HG02642 (cell line): ENCODE results near the gene MGAT5.
A peak's percentile ranks its signal among the peaks of the same experiment; 100 is the strongest.

Experiments
- ATAC-seq: cut with Tn5 transposase; IDR thresholded peaks from one replicate; pipeline ENCODE4 v1.9.1; 2021; ENCODE audit warnings: mild to moderate bottlenecking; ENCODE audit not compliant: unreplicated experiment, poor library complexity

The MGAT5 gene

GRCh38 chr2:134296301-134296700 lies 42.4 kb downstream of the MGAT5 start:
- no peak for ATAC-seq

GRCh38 chr2:134299334-134299733 lies 45.5 kb downstream of the MGAT5 start:
- no peak for ATAC-seq

GRCh38 chr2:134300585-134300984 lies 46.7 kb downstream of the MGAT5 start:
- no peak for ATAC-seq

GRCh38 chr2:134301099-134301927 lies 47.4 kb downstream of the MGAT5 start:
- ATAC-seq: no peak

- no peak for ATAC-seq
Measured at GRCh38 chr2:134301928-134302260, 48.0 kb downstream of the MGAT5 start.

- ATAC-seq: no peak
Measured at GRCh38 chr2:134304394-134305108, 50.7 kb downstream of the MGAT5 start.

GRCh38 chr2:134305109-134305491 lies 51.2 kb downstream of the MGAT5 start:
- no peak for ATAC-seq

- ATAC-seq: no peak
Measured at GRCh38 chr2:134306521-134306920, 52.6 kb downstream of the MGAT5 start.

GRCh38 chr2:134307334-134307733 lies 53.5 kb downstream of the MGAT5 start:
- no peak for ATAC-seq

- ATAC-seq: no peak
Measured at GRCh38 chr2:134308474-134309385, 54.9 kb downstream of the MGAT5 start.

- ATAC-seq: no peak
Measured at GRCh38 chr2:134310107-134311079, 56.5 kb downstream of the MGAT5 start.

GRCh38 chr2:134312482-134312881 lies 58.6 kb downstream of the MGAT5 start:
- no peak for ATAC-seq

GRCh38 chr2:134314202-134314601 lies 60.3 kb downstream of the MGAT5 start:
- no peak for ATAC-seq

GRCh38 chr2:134314681-134315368 lies 61.0 kb downstream of the MGAT5 start:
- ATAC-seq: no peak

GRCh38 chr2:134315471-134315870 lies 61.6 kb downstream of the MGAT5 start:
- ATAC-seq: no peak

GRCh38 chr2:134319596-134320254 lies 65.9 kb downstream of the MGAT5 start:
- ATAC-seq: no peak

- ATAC-seq: no peak
Measured at GRCh38 chr2:134320930-134321329, 67.1 kb downstream of the MGAT5 start.

- no peak for ATAC-seq
Measured at GRCh38 chr2:134323777-134324176, 69.9 kb downstream of the MGAT5 start.

GRCh38 chr2:134324430-134324829 lies 70.6 kb downstream of the MGAT5 start:
- ATAC-seq: peak; percentile 8
